PC-9 (cell line): ENCODE data around the gene ADAMTS16. TPM values are rescaled to one million over a fixed set of nuclear protein-coding genes. Genes with fewer than 3 reads are reported as not detected.

Experiments
- BruUV-seq: library from RNA; stranded (reverse); fragments of 400-500 nt; replicated peaks from 2 replicates; lab custom pipeline; 2021; lab: Mats Ljungman, UMichigan
- CTCF ChIA-PET: fragments of 300-600 bp; sonication (Branson Sonifier 250); formaldehyde crosslinking; loops from one replicate; lab custom pipeline; 2022; ENCODE audit warnings: antibody characterized with exemption; lab: Charles Lee
- POLR2A ChIA-PET: fragments of 300-600 bp; sonication (Branson Sonifier 250); formaldehyde crosslinking; loops from one replicate; lab custom pipeline; 2022; ENCODE audit warnings: antibody characterized with exemption; ENCODE audit not compliant: unreplicated experiment; lab: Charles Lee
- DNase-seq, 2 experiments: peaks; one replicate each; pipeline versions ENCODE4 v3.0.0 to v3.0.0-alpha.2; 2015 to 2022; ENCODE audit warnings: mixed read lengths in 1 of 2
- H2AFZ ChIP-seq: fragments of 200-600 bp; sonication (generic); 2 replicates; pipeline ENCODE4 v1.8.1; 2017; ENCODE audit warnings: antibody characterized with exemption
- H3F3A ChIP-seq: fragments of 200-600 bp; sonication (generic); 2 replicates; pipeline ENCODE4 v1.8.1; 2017; ENCODE audit warnings: antibody characterized with exemption, mild to moderate bottlenecking, low read depth; ENCODE audit not compliant: insufficient read depth
- H3K27ac ChIP-seq: fragments of 200-600 bp; sonication (generic); 2 replicates; pipeline ENCODE4 v1.6.1; 2016; ENCODE audit warnings: mixed run types
- H3K27me3 ChIP-seq: fragments of 200-600 bp; sonication (generic); 2 replicates; pipeline ENCODE4 v1.6.1; 2016; ENCODE audit warnings: low read depth, mixed run types; ENCODE audit not compliant: insufficient read depth
- H3K36me3 ChIP-seq: fragments of 200-600 bp; sonication (generic); 2 replicates; pipeline ENCODE4 v1.6.1; 2016; ENCODE audit warnings: low read depth, mixed run types
- H3K4me1 ChIP-seq: fragments of 200-600 bp; sonication (generic); replicated peaks from 2 replicates; pipeline ENCODE4 v1.6.1; 2016; ENCODE audit warnings: mixed run types; ENCODE audit not compliant: insufficient read depth
- H3K4me2 ChIP-seq: fragments of 200-600 bp; sonication (generic); 2 replicates; pipeline ENCODE4 v1.6.1; 2017; ENCODE audit warnings: mixed run types
- H3K4me3 ChIP-seq: fragments of 200-600 bp; sonication (generic); 2 replicates; pipeline ENCODE4 v1.6.1; 2016; ENCODE audit warnings: mixed run types
- H3K79me2 ChIP-seq: fragments of 200-600 bp; sonication (generic); 2 replicates; pipeline ENCODE4 v1.6.1; 2017; ENCODE audit warnings: low read depth, mixed run types
- H3K9me2 ChIP-seq: fragments of 200-600 bp; sonication (generic); 2 replicates; pipeline ENCODE4 v1.8.1; 2017; ENCODE audit warnings: mild to moderate bottlenecking; ENCODE audit not compliant: insufficient read depth
- H3K9me3 ChIP-seq: fragments of 200-600 bp; sonication (generic); 2 replicates; pipeline ENCODE4 v1.8.1; 2016; ENCODE audit warnings: low read depth; ENCODE audit not compliant: insufficient read depth
- H4K20me1 ChIP-seq: fragments of 200-600 bp; sonication (generic); 2 replicates; pipeline ENCODE4 v1.8.1; 2017; ENCODE audit not compliant: insufficient read depth
- EZH2 ChIP-seq: fragments of 200-600 bp; sonication (generic); IDR thresholded peaks from 2 replicates; pipeline ENCODE4 v1.8.0; 2017; ENCODE audit warnings: antibody characterized with exemption, low read depth
- intact Hi-C: fragments of 100-400 bp; cut with micrococcal nuclease; formaldehyde crosslinking; loops from one replicate; pipeline ENCODE4 v1.10.0; 2022; ENCODE audit not compliant: unreplicated experiment
- total RNA-seq: library from RNA; stranded (reverse); gene quantifications from 2 replicates; pipeline ENCODE4 v1.2.3, GENCODE V29; 2021
- TF ChIP-seq, protein P1 (sequence below): fragments of 200-600 bp; sonication (generic); conservative IDR thresholded peaks from 2 replicates; pipeline ENCODE4 v1.6.1; 2017; ENCODE audit warnings: mixed run types, antibody characterized with exemption, mild to moderate bottlenecking, moderate library complexity

ADAMTS16 gene
- total RNA-seq, 1 experiment from 2014 or later, result 26.4 TPM

DNA sequence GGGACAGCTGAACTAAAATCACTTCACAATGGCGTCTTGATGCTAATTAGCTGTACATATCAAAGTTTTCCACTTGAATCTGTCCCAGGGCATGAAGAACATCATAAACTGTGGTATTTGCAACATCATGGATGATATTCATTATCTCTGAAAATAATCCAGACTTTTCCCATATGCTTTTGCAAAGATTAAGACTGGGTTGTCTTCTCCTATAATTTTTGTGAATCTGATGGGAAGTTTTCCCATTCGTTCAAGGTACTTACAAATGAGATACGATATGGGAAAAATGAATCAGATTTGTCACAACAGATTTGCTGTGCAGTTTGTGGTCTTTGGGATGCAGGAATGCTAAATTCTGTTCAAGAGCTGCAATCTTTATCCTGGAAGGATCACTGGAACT is 17.4 kb upstream of the ADAMTS16 start:
- no peak overlapping the region for H2AFZ ChIP-seq
- no peak overlapping the region for H3K4me2 ChIP-seq
- no TSS peak for BruUV-seq
- no peaks in the 10 kb centered on the region; the same call in 1 of the 2 replicates for H3K9me3 ChIP-seq
- intact Hi-C loops, result loop anchor here (10.0 kb wide), 1 partner anchor 178 kb away; no protein-coding TSS in a partner anchor
- H3K79me2 ChIP-seq, result no peaks in the 10 kb centered on the region
- ChIA-PET POLR2A (no interaction called here), CTCF (no interaction called here)
- H3K4me1 ChIP-seq, result peaks cover 12% of the 10 kb centered on the region
- H3K4me3 ChIP-seq, result no peak overlapping the region
- H3K9me2 ChIP-seq, result no peaks in the 10 kb centered on the region
- H3K36me3 ChIP-seq, result no peaks in the 10 kb centered on the region
- no peak overlapping the region for H3K27ac ChIP-seq
- H3F3A ChIP-seq, result no peaks in the 10 kb centered on the region
- no peak for TF ChIP-seq EZH2
- TF ChIP-seq, protein P1, sequence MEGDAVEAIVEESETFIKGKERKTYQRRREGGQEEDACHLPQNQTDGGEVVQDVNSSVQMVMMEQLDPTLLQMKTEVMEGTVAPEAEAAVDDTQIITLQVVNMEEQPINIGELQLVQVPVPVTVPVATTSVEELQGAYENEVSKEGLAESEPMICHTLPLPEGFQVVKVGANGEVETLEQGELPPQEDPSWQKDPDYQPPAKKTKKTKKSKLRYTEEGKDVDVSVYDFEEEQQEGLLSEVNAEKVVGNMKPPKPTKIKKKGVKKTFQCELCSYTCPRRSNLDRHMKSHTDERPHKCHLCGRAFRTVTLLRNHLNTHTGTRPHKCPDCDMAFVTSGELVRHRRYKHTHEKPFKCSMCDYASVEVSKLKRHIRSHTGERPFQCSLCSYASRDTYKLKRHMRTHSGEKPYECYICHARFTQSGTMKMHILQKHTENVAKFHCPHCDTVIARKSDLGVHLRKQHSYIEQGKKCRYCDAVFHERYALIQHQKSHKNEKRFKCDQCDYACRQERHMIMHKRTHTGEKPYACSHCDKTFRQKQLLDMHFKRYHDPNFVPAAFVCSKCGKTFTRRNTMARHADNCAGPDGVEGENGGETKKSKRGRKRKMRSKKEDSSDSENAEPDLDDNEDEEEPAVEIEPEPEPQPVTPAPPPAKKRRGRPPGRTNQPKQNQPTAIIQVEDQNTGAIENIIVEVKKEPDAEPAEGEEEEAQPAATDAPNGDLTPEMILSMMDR, result no peak
- no peaks in the 10 kb centered on the region for H4K20me1 ChIP-seq
- peaks cover 36% of the 10 kb centered on the region for H3K27me3 ChIP-seq
- DNase-seq, result no peak

DNA sequence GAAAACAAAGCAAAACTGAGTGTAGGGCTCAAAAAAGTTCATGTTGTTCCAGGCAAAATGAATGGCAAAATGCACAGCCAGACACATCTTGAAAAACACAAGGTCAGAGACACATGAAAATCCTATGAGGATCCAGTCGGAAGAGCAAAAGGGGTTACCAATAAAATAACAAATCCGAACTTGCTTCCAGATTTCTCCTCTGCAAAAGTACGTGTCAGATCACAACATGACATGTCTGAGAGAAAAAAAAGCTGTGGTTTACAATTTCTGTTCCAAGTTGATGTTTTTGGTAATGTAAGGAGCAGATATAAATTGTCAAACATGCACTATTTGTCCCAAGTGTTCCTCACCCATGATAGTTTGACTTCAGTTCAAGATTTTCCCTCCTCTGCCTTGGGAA is 15.9 kb upstream of the ADAMTS16 start:
- BruUV-seq, result no TSS peak
- Histone ChIP-seq H2AFZ (no peak overlapping the region), H3K4me1 (peaks cover 12% of the 10 kb centered on the region), H4K20me1 (no peaks in the 10 kb centered on the region), H3K4me2 (no peak overlapping the region), H3K4me3 (no peak overlapping the region), H3K9me2 (no peaks in the 10 kb centered on the region), H3K36me3 (no peaks in the 10 kb centered on the region), H3K9me3 (no peaks in the 10 kb centered on the region; the same call in 1 of the 2 replicates), H3F3A (no peaks in the 10 kb centered on the region), H3K27ac (no peak overlapping the region), H3K79me2 (no peaks in the 10 kb centered on the region), H3K27me3 (peaks cover 26% of the 10 kb centered on the region)
- DNase-seq, result no peak
- intact Hi-C loops, result loop anchor here (10.0 kb wide), 1 partner anchor 179 kb away; no protein-coding TSS in a partner anchor
- CTCF ChIA-PET, result no interaction called here
- no peak for TF ChIP-seq EZH2
- TF ChIP-seq, protein P1, result no peak
- POLR2A ChIA-PET, result no interaction called here

DNA sequence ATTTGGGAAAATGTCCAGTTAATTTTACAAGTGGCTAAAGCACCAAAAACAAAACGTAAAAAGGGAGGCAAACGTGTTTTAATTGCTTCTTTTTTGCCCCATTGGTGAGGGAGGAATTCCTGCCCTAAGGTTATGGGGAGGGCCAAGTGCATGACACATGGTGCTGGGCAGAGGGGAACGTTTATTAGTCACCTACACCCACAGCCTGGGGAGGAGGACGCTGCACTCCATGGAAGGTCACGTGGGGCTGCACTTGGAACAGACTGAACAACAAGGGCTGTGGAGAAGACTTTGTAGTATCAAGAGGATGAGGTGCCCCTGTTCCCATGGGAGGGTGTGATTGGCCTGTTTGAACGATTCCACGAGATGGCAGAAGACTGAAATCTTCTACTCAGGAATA is 13.7 kb upstream of the ADAMTS16 start:
- H3F3A ChIP-seq, result no peaks in the 10 kb centered on the region
- ChIA-PET POLR2A (no interaction called here), CTCF (no interaction called here)
- peak; percentile 71 to 83 for DNase-seq
- TF ChIP-seq EZH2, result no peak
- TF ChIP-seq, protein P1, result no peak
- no peaks in the 10 kb centered on the region for H3K79me2 ChIP-seq
- peaks cover 12% of the 10 kb centered on the region for H3K4me1 ChIP-seq
- no peak overlapping the region for H3K27ac ChIP-seq
- no TSS peak for BruUV-seq
- no peaks in the 10 kb centered on the region; the same call in 1 of the 2 replicates for H3K9me3 ChIP-seq
- H3K4me2 ChIP-seq, result peak overlapping the region; percentile 47
- intact Hi-C loops, result loop anchor here (10.0 kb wide), 1 partner anchor 182 kb away; no protein-coding TSS in a partner anchor
- no peaks in the 10 kb centered on the region for H3K36me3 ChIP-seq
- peak overlapping the region; percentile 5; the same call in 1 of the 2 replicates for H2AFZ ChIP-seq
- H4K20me1 ChIP-seq, result no peaks in the 10 kb centered on the region
- H3K27me3 ChIP-seq, result peaks cover 7% of the 10 kb centered on the region; the same call in 1 of the 2 replicates
- no peaks in the 10 kb centered on the region for H3K9me2 ChIP-seq
- no peak overlapping the region for H3K4me3 ChIP-seq
